Endothelial cell (in vitro differentiated cells): ENCODE data around the gene WASHC4. TPM values are rescaled to one million over a fixed set of nuclear protein-coding genes. Genes with fewer than 3 reads are reported as not detected.
"Not testable (repeated sequence)": the region's sequence is repeated elsewhere in the genome, so short reads cannot be mapped to it uniquely, and the experiment has no call there.

Experiments used
- DNase-seq: peaks from one replicate; pipeline ENCODE4 v3.0.0; 2021; ENCODE audit warnings: low spot score
- H3K27ac Mint-ChIP-seq: one replicate; pipeline ENCODE4 v1.8.0; 2021; ENCODE audit warnings: mixed read lengths, inconsistent platforms; ENCODE audit not compliant: unreplicated experiment
- H3K27me3 Mint-ChIP-seq: one replicate; pipeline ENCODE4 v1.8.0; 2021; ENCODE audit warnings: mild to moderate bottlenecking, moderate library complexity, mixed read lengths, inconsistent platforms; ENCODE audit not compliant: unreplicated experiment
- H3K36me3 Mint-ChIP-seq: one replicate; pipeline ENCODE4 v1.8.0; 2021; ENCODE audit warnings: mild to moderate bottlenecking, low read depth, mixed read lengths, inconsistent platforms; ENCODE audit not compliant: unreplicated experiment
- H3K4me1 Mint-ChIP-seq: one replicate; pipeline ENCODE4 v1.8.0; 2021; ENCODE audit warnings: mild to moderate bottlenecking, mixed read lengths, inconsistent platforms; ENCODE audit not compliant: unreplicated experiment
- H3K4me3 Mint-ChIP-seq: one replicate; pipeline ENCODE4 v1.8.0; 2021; ENCODE audit warnings: mild to moderate bottlenecking, mixed read lengths, inconsistent platforms; ENCODE audit not compliant: unreplicated experiment
- H3K9me3 Mint-ChIP-seq: one replicate; pipeline ENCODE4 v1.8.0; 2021; ENCODE audit warnings: mixed read lengths, inconsistent platforms; ENCODE audit not compliant: unreplicated experiment
- CTCF ChIP-seq: fragments of 200-600 bp; sonication (generic); IDR thresholded peaks from one replicate; pipeline ENCODE4 v1.5.0; 2021; ENCODE audit warnings: antibody characterized with exemption; ENCODE audit not compliant: unreplicated experiment
- total RNA-seq: library from RNA; stranded (reverse); fragmentation: NEBNext Ultra II Directional; extraction: Animal tissue kit (Norgen Biotek cat#: 25700); gene quantifications from one replicate; pipeline ENCODE4 v1.2.1, GENCODE V29; 2021; ENCODE audit not compliant: unreplicated experiment

The WASHC4 gene
- total RNA-seq, 1 donor from 2014 or later = 90.8 TPM

- Mint-ChIP-seq H3K27ac (peak overlapping the region; percentile 78), H3K36me3 (peaks cover 70% of the 10 kb centered on the region), H3K4me3 (peak overlapping the region; percentile 37)
- not testable (repeated sequence) for H3K4me1 Mint-ChIP-seq, H3K9me3 Mint-ChIP-seq, DNase-seq, H3K27me3 Mint-ChIP-seq
Observed at GRCh38 chr12:105183976-105184375, 76.4 kb downstream of the WASHC4 start.

- H3K27ac Mint-ChIP-seq = no peak overlapping the region
- H3K36me3 Mint-ChIP-seq = peaks cover 71% of the 10 kb centered on the region
- no peak overlapping the region for H3K4me3 Mint-ChIP-seq
- no peak for DNase-seq
- H3K27me3 Mint-ChIP-seq = peaks cover 15% of the 10 kb centered on the region
- H3K9me3 Mint-ChIP-seq = no peaks in the 10 kb centered on the region
- peaks cover 23% of the 10 kb centered on the region for H3K4me1 Mint-ChIP-seq
- no peak for TF ChIP-seq CTCF
Observed at GRCh38 chr12:105189293-105189692, 81.8 kb downstream of the WASHC4 start.

- H3K36me3 Mint-ChIP-seq = peaks cover 65% of the 10 kb centered on the region
- no peak overlapping the region for H3K4me3 Mint-ChIP-seq
- peak overlapping the region; percentile 62 for H3K27ac Mint-ChIP-seq
- H3K9me3 Mint-ChIP-seq = no peaks in the 10 kb centered on the region
- peaks cover 23% of the 10 kb centered on the region for H3K4me1 Mint-ChIP-seq
- no peak for TF ChIP-seq CTCF
- DNase-seq = no peak
- H3K27me3 Mint-ChIP-seq = peaks cover 12% of the 10 kb centered on the region
Observed at GRCh38 chr12:105190530-105190929, 83.0 kb downstream of the WASHC4 start.

- Mint-ChIP-seq H3K9me3 (no peaks in the 10 kb centered on the region), H3K27ac (no peak overlapping the region), H3K4me1 (peaks cover 23% of the 10 kb centered on the region), H3K36me3 (peaks cover 67% of the 10 kb centered on the region), H3K27me3 (peaks cover 12% of the 10 kb centered on the region), H3K4me3 (no peak overlapping the region)
- no peak for DNase-seq
- TF ChIP-seq CTCF = no peak
Observed at GRCh38 chr12:105192624-105193225, 85.2 kb downstream of the WASHC4 start.

GRCh38 chr12:105194947-105195346, 87.4 kb downstream of the WASHC4 start:
- H3K4me3 Mint-ChIP-seq = no peak overlapping the region
- DNase-seq = no peak
- H3K27ac Mint-ChIP-seq = no peak overlapping the region
- peaks cover 14% of the 10 kb centered on the region for H3K4me1 Mint-ChIP-seq
- no peaks in the 10 kb centered on the region for H3K9me3 Mint-ChIP-seq
- peaks cover 51% of the 10 kb centered on the region for H3K36me3 Mint-ChIP-seq
- peaks cover 22% of the 10 kb centered on the region for H3K27me3 Mint-ChIP-seq
- no peak for TF ChIP-seq CTCF
